GM19324 (cell line): ENCODE results near the gene TSPYL6.
"Not testable (repeated sequence)": the region's sequence is repeated elsewhere in the genome, so short reads cannot be mapped to it uniquely, and the experiment has no call there.

Experiments
- ATAC-seq: cut with Tn5 transposase; IDR thresholded peaks from one replicate; pipeline ENCODE4 v1.9.1; 2021; ENCODE audit warnings: mild to moderate bottlenecking, moderate library complexity; ENCODE audit not compliant: unreplicated experiment, low FRiP score

The TSPYL6 gene

DNA sequence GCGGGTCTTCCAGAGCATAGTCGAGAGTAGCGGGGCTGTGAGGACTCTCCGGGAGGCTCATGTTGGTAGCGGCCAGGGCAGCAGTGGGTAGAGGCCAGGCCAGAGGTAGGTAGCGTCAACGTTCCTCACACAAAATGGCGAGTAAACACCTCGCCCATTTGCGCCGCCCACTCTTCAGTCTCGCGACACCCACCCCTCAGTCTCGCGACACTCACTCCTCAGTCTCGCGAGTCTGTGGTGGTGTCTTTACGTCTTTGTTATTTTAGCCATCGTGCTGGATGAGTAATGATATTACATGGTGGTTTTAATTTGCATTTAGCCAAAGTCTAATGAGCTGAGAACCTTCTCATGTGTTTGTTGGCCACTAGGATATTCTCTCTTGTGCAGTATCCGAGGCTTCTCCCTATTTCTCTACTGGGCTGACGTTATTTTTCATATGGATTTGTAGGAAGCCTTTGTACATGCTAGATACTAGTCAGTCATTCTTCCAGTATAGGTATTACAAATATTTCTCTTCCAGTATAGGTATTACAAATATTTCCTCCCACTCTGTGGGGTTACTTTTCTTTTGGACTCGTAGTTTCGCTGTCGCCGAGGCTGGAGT, at the start of gene TSPYL6:
TSS of gene TSPYL6 (minus strand) at position 139 of the 604 bp plus-strand sequence. CDS start at position 61, 78 bp downstream.
- no peak for ATAC-seq

DNA sequence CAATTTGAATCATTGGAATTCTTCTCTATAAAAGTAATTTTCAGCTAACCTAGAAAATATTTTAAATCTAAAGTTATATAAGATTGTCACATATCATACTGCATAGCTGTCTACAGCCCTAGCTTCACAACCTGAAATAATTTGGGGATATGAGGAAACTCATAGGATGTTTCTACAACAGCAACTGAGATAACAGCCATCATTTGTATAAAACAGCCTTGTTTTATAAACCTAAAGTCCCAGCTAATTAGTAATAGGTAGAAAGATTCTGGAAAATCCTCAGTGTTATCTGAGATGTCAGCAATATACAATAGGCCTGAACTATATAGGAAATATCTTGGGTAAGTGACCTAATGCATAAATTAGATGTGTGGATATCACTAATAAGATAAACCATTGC, 47.6 kb upstream of the TSPYL6 start:
- ATAC-seq: no peak

GRCh38 chr2:54298514-54298913, 42.5 kb upstream of the TSPYL6 start:
- no peak for ATAC-seq

DNA sequence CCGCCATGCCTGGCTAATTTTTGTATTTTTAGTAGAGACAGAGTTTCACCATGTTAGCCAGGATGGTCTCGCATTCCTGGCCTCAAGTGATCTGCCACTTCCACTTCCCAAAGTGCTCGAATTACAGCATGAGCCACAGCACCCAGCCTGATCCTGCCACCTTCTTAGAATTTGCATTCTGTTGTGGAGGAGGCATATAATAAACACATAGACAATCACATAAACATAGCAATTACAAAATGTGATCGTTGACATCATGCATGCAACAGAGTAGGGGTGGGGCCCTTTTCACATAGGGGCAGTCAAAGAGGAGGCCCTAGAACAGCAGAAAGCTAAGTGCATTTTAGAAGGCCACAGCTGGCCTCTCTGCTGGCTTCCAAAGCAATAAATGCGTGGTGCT, 39.9 kb upstream of the TSPYL6 start:
- ATAC-seq: no peak

DNA sequence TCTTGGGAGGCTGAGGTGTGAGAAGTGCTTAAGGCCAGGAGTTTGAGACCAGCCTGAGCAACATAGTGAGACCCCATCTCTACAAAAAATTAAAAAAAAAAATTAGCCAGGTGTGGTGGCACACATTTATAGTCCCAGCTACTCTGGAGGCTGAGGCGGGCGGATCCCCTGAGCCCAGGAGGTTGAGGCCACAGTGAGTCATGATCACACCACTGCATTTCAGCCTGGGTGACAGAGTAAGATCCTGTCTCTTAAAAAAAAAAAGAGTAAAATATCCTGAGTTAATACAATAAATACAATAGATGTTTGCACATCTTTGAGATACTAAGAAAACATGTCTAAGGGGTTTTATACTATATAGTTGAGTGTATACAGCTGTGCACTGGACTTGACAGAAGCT, 38.6 kb upstream of the TSPYL6 start:
- ATAC-seq: not testable (repeated sequence)

GRCh38 chr2:54290356-54291025, 34.5 kb upstream of the TSPYL6 start:
- no peak for ATAC-seq

DNA sequence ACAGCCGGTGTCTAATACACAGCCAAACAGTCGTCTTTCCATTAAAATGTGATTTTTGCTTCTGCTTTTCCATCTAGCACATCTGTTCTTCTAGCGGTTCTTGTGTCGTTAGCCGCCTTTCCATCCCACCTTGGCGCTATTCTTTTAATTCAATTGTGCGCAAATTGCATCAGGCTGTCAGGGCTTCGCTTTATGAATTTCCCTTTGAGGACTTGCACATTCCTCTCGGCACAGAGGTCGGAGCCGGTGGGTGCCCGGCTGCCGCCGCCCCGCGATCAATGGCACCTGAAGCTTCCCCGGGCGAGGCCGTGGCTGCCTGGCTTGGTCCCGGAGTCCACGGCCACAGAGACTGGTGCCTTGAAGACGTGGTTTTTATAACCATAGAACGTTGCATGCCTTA, 33.9 kb upstream of the TSPYL6 start:
- no peak for ATAC-seq

DNA sequence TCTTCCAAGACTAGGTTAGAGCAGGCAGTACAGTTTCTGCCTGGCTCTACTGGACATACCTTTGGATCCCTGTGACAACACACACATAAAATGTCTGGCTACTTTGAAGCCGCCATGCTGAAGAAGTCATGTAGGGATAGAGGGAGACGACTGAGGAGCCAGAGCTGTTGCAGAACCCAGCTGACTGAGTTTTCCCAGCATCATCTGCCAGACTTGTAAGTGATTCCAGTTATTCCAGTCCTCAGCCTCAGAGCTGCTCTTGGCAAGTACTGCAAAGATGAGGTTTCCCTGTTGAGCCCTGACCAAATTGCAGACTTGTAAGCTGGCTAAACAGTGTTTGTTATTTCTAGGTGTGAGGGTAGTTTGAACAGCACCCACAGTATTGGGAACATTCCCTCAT, 31.5 kb upstream of the TSPYL6 start:
- no peak for ATAC-seq

DNA sequence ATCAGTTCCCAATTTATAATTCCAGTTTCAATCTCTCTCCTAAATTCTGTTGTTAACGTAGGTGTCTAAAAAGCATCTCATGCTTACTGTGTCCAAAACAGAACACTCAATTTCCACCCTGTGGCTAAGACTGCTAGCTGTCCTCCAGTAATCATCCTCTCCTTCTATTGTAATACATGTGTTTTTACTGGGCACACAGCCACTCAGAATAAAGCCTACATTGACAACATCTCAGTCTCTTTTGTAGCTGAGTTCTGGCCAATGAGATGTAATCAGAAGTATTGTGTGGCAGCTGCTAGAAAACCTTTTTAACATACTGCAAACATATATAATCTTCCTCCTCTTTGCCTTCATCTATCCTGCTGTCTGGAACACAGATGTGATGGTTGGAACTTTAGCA, 29.4 kb upstream of the TSPYL6 start:
- no peak for ATAC-seq

DNA sequence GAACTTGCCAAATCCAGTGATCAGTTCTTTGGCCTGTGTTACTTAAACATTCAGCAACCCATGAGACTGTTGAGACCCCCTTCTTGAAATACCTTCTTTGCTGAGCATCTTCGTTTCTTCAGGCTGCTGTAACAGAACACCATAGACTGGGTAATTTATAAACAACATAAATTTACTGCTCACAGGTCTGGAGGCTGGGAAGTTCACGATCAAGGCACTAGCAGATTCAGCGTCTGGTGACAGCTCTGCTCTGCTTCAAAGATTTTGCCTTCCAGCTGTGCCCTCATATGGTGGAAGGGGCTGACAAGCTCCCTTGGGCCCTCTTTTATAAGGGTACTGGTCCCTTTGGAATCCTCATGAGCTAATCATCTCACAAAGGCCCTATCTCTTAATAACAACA, 28.8 kb upstream of the TSPYL6 start:
- no peak for ATAC-seq

DNA sequence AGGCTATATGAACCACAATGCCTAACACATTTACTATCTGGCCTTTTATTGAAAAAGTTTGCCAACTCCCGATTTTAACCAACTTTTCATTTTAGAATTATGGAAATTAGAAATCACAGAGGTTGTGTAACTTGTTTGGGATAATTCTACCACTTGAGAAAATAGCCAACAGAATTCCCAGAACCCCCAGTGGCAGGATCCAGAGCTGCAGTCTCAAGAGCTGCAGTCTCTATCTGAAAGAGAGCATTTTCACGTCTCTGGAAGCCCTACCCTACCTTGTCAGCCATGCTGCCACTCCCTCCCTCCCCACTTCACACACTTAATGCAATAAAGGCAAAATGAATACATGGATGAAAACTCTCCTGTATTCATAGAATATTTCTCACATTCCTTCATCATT, 23.4 kb upstream of the TSPYL6 start:
- ATAC-seq: no peak

GRCh38 chr2:54275541-54275940, 19.5 kb upstream of the TSPYL6 start:
- no peak for ATAC-seq

DNA sequence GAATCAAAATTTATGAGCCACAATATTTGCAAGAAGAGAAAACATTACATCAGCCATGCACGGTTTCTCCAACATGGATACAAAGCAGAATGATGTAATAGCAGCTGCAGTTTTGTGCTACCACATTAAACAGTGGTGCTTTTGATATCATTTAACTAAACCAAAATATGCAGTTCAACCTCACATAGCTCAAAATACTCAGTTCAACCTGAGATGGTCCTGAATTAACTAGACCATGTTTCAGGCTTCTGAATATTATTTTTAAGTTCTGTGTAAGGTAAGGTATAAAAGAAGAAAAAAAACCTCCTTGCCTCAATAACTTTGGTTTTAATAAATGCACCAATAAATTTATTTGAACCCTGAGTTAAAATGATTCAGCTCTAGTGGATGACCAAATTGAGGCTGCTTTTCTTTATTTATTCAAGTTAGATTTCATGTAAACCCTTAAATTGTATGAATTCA, 18.8 kb upstream of the TSPYL6 start:
- ATAC-seq: no peak

- ATAC-seq: peak; percentile 85
Observed at GRCh38 chr2:54271843-54272627, 16.0 kb upstream of the TSPYL6 start.

- ATAC-seq: no peak
Observed at GRCh38 chr2:54271189-54271588, 15.2 kb upstream of the TSPYL6 start.

DNA sequence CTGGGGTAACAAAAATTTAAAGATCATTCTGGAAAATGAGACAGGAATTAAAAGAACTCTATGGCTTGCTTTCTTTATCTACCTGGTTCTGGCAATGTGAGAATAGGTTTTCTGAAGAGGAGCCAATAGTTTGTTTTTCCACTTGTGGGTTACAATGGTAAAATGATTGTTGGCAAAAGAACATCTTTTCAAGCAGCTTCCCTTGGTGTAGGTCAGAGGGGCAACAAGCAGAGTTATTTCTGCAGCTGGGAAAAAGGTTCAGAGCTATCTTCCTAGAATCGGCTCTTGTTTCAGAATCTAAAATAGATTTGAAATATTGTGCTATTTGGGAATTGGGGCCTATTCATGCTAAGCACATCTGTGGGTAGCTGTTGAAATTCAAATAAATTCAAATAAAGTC, 11.5 kb upstream of the TSPYL6 start:
- ATAC-seq: no peak

GRCh38 chr2:54265081-54265480, 9.1 kb upstream of the TSPYL6 start:
- not testable (repeated sequence) for ATAC-seq

DNA sequence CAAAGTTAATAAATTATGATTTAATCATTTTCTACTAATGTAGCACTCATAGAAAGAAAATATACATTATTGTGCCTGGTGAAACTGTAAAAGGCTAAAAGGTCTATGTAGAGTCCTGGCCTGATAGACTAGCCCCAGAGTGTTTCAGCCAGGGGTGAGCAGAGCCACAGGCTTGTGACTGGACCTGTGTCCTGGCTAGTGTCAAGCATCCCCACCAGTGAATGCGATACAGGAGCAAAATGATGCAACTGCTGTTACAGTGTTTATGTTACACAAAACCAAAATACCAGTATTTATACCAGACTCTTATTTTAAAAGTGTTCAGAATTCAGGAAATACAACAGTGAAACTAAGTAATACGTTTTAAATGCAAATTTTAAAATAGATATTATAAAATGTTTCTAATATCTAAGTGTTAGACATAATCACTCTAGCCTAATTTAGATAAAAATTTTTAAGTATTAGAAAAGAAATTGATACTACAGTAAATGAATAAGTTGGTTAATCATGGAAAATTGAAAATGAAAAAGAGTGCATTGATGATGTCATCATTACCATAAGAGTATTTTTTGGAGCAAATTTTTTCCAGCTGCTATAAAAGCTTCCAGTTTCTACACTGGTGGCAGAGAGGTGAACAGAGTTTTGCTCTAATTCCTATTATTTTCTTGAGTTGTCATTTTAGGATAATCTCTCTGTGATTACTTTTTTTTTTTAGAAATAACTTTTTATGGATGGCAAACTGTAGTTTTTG, 6.2 kb upstream of the TSPYL6 start:
- ATAC-seq: no peak

DNA sequence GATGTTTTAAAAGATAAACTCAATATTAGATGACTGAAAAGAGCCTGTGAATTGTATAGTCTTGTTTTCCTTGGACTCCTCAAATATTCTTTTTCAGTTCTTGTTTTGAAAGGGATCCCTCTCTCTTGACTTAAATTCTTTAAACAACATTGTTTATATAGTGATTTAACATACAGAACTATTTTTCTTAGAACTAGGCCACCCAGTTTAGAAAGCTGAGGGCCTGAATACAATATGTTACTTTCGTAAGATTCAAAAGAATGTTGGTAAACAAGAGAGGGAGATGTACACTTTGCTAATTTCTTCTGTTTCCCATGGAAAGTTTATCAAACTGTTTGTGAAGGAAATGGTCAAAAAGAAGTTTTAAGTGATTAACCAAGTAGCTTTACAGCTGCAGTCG, 5.5 kb upstream of the TSPYL6 start:
- ATAC-seq: no peak

- no peak for ATAC-seq
Observed at GRCh38 chr2:54260241-54260595, 4.2 kb upstream of the TSPYL6 start.
